SH-SY5Y (cell line): ENCODE measurements around the gene TUT7.

Experiments used
- GATA2 ChIP-seq: IDR thresholded peaks from 2 replicates; pipeline ENCODE4 v1.6.1; 2011; ENCODE audit warnings: mild to moderate bottlenecking, low read depth, low read length
- GATA3 ChIP-seq: IDR thresholded peaks from 2 replicates; pipeline ENCODE4 v1.6.1; 2011; ENCODE audit warnings: low read depth, mild to moderate bottlenecking, low read length, moderate library complexity

The TUT7 gene

DNA sequence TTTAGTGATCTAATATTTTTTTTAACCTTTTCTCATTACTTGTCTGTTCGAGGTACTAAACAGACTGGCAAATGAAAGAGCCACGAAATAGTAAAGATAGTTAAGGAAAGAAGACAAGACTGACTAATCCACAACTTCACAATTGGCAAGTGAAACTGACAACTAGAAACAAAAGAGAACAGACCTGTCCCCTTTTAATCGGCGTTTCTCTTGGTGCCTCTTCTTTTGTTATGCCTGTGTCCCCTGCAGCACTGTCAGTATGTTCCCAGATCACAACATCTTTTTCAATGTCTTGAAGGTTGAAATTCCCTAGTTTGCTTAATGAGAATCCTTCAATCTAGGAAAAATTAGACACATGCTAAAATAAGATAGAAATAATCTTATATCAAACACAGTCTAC, 26.1 kb downstream of the TUT7 start:
- TF ChIP-seq GATA2 (no peak), GATA3 (no peak)

DNA sequence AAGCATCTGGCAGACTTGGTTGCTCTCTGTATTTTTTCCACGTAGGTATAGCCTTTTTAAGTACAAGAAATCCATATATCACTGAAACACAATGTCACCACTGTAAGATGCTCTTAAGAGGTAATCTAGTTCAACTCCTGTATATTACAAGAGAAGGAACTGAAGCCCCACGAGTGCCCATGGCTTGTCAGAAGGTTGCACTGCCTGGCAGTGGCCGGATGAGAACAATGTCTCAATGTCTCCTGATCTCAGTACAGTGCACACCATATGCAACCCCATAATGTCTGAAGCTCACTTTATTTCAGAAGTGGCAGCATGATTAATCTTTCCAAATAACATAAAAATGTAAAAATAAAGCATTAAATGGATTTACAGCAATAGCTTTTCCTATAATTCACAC, 27.7 kb downstream of the TUT7 start:
- TF ChIP-seq GATA2 (no peak), GATA3 (no peak)

DNA sequence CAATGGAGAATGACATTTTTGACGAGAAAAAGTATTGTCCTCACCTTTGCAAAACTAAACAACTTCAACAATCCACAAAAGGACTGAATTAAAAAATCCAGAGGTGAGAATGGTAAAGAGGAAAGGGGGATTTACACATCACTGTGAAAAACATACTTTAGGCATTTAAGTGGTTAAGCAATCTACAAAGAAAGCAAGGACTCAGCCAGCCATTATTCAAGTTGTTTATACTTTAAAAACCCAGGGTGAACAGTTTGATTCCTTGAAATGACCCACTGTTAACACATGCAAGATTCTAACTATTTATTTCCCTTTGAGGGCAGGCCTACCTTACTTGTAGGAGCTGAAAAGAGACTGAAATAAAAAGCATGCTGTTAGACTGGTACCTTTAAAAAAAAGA, 29.3 kb downstream of the TUT7 start:
- TF ChIP-seq GATA3, result no peak
- no peak for TF ChIP-seq GATA2

DNA sequence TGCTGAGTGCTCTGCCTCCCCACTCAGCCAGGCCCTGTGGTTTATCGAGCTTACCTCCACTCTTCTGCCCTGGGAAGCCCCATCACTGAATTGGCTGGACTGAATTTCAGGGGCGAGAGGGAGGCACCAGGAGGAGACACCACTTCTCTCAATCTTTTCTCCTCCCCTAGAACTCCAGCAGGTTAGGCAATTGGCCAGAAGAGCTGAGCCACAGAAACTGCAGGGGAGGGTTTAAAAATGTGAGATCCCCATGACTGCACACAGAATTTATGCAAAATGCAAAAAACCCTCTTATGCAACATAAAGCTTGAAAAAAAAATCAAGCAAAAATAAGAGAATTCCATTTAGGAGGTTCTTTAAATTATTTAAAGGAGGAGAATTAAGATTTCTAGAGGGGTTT, 29.9 kb downstream of the TUT7 start:
- no peak for TF ChIP-seq GATA3
- TF ChIP-seq GATA2, result no peak

DNA sequence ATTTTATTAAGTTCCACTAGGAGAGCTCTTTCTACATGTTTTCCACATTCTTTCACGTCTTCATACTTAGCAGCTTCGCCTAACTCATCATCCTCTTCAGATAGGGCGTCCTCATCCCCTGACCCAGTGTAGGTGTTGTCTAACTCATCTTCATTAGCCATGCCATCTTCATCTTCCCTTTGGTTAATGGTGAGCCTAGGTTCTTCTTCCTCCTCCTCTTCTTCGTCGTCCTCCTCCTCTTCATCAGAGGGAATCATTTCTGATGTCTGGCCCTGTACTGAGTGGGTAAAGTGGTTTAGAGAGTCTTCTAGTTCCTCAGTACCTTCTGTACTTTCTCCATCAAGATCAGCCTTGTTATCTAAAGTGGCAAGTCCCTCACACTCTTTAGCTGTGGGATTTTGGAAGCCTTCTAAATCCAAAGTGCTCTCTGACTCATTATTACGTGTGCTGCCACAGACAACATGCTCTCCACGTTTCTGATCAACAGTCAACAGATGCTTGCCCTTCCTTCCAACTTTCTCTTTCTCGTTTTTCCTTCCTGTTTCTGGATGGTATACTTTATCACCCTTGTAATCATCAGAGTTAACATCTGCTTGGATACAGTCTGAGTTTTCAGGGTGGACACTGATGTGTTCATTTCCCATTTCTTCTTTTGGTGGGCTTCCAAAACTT, 31.1 kb downstream of the TUT7 start:
- no peak for TF ChIP-seq GATA3
- TF ChIP-seq GATA2, result no peak

DNA sequence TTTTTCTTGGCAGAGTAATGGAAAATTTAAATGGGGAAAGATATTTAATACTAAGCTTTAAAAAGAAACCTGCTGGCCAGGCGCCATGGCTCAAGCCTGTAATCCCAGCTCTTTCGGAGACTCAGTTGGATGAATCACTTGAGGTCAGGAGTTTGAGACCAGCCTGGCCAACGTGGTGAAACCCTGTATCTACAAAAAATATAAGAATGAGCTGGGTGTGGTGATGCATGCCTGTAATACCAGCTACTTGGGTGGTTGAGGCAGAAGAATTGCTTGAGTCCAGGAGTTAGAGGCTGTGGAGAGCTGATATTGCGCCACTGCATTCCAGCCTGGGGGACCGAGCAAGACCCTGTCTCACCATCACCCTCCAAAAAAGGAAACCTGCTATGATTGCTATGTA, 32.8 kb downstream of the TUT7 start:
- TF ChIP-seq GATA2 (no peak), GATA3 (no peak)

DNA sequence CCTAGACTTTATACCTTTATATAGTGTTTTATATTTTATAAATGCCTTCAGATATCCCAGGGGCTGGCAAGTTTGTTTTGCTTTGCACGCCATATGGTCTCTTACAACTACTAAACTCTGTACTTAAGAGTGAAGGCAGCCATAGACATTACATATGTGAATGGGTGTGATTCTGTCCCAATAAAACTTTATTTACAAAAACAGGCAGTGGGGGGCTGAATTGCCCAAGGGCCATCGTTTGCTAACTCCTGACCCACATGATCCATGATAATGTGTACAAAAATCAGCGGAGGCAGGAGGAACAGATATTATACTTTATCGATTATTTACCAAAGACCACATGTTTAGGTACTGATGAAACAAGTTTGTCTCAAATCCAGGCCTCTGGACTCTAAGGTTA, 36.0 kb downstream of the TUT7 start:
- TF ChIP-seq GATA3, result no peak

DNA sequence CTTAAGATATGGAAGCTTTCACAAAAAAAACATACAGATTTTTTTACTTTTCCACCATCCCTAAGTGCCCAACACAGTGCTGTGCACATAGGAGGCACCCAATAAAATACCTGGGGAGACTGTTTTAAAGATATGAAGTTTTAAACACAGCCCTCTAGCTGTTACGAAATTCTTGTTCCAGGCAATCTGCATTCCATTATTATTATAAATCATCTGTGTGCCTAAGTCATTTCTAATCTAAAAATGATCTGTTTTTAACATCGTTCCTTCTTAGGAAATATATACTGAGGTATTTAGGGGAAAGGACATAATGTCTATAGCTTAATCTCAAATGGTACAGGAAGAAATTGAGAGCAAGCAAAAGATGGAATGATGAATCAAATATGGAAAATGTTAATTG, 39.1 kb downstream of the TUT7 start:
- no peak for TF ChIP-seq GATA2
- TF ChIP-seq GATA3, result no peak

DNA sequence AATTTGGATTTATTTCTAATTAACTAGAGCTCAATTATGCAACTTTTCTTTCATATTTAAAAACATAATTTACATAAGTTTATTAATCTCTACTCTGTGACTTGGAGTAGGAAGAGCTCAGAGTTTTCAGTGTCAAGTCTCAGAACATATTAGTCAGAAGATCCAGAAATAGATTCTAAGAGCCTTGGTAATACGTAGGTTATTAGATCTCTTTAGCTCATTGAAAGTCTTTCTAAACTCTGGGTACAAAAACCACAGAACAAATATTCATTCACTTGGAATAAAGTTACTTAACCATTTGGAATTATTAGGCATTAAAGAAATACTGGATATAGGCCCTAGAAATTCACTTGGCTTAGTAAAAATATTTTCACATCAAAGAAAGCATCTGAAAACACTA, 45.5 kb downstream of the TUT7 start:
- TF ChIP-seq GATA3 (no peak), GATA2 (no peak)

DNA sequence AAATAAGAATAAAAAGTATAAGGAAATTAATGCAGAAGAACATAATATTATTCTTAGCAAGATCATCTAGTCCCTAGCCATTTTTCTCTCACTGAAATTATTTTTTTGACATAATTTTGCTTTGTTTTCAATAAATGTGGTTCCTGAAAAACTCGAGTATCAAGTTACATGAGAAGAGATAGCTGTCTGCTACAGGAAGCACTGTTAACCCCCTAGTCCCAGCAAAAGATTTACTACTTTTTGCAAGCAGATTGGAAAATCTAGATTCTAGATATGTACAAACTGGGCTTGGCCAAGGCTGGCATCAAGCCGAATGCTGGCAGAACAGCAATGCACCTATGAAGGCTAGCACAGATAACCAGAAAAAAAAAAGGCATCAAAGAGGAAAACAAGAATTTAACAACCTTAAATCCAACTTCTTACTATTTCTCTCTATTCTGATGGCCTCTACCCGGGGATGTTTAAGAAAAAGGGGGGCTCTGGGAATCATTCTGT, 49.9 kb downstream of the TUT7 start:
- no peak for TF ChIP-seq GATA2
- TF ChIP-seq GATA3, result no peak

DNA sequence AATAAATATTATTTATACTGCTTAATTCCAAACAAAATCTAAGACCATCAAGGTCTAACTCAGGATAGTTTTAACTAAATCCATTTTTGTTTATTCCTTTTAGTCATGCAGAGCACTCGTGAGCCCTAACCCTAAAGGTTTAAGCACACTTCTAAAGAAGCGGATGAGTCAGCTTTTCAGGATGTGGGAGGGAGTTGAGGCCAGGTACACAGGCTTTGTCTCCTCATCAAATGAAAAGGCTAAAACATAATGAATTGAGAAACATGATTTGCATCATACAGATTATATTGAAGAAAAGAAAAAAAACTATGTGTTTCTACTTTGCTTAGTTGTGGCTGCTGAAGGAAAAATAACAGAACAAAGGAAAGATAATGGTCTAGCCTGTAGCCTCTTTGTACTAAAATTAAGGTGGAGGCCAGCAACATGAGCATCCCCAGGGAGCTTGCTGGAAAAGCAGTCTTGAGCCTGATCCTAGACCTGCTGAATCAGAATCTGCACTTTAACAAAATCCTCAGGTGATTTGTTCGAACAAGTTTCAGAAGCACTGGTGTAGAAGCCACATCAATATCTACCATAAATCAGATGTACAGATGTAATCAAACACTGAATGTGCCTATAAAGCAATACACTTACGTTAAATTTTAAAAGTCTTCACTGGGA, 50.8 kb downstream of the TUT7 start:
- TF ChIP-seq GATA3, result no peak
- no peak for TF ChIP-seq GATA2

DNA sequence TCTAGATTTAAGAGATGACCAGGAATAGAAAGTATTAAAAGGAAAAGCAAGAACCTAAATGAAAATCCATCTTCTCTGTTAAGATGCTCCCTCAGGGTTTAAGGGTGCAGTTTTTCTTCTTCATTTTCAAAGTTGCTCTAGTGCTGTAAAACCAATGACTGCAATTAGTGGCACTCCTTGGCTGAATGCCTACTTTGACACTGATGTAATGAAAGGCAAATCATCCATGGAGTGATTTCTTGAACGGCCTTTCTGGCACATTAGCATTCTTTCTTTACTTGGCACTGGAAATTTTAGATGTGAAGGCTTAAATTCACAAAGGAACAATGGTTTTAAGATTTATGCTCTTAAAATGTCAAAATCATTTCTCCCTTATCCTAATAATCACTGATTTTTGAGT, 52.5 kb downstream of the TUT7 start:
- no peak for TF ChIP-seq GATA2
- TF ChIP-seq GATA3, result no peak

DNA sequence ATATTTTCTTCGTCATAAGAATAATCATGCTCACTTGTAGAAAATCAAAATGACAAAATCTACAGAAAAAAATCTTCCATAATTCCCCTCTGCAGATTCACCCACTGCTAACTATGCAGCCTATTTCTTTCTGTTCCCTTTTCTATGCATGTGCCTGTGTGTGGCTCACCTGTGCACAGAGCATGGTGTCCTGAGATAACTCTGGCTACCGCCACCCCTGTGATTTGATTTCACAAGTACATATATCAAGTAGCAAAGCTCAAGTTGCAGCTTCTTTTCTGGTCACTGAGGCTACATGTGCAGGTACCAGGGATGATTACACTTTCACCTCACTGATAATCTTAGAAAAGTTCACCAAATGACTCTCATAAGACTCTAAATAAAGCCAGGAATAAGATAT, 53.5 kb downstream of the TUT7 start:
- TF ChIP-seq GATA3 (no peak), GATA2 (no peak)

DNA sequence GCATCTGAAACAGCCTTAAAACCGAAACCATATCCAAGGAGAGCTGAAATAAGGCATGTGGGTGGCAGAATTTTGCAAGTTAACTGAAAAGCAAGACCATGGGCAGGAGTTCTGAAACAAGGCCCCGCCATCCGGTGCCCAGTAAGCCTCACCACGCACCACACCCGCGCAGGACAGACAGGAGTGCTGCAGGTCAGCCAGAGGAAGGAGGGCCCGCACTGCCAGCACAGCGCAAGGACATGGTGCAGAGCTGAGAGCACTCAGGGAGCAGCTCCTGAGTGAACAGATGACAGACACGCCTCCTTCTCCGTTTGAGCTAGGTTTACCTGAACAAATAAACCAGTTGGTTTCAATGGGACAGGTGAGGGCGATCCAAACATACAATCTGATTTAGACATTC, 55.3 kb downstream of the TUT7 start:
- TF ChIP-seq GATA2, result no peak
- no peak for TF ChIP-seq GATA3

DNA sequence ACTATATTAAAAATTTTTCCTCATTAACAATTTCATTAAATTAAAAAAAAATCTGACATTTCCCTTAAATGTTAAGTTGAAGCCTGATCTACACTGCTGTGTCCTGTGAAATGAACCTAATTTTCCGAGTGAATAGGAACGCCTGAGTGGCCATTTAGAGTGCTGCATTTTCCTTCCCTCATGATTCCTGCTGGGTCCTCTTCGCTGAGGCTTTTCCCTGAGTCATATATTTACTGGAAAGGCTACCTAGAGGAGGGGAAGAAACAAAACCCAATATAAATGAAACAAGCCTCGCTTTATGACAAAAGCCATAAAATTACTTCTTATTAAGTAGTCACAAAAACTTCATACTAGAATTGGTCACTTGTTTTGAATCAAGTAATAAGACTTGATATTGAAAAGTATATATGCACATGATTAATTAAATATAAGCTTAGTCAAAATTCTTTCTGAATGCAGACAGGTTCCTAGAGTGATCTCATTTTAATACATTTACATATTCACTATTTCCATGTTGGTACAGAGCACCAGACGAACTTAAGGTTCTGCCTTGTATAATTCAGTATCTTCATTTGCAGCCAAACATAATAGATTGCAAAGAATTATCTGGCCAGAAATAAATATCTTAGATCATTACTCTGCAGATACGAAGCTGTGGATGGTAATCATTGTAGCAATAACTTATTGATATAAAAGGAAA, 65.6 kb downstream of the TUT7 start:
- TF ChIP-seq GATA2, result no peak
- no peak for TF ChIP-seq GATA3

DNA sequence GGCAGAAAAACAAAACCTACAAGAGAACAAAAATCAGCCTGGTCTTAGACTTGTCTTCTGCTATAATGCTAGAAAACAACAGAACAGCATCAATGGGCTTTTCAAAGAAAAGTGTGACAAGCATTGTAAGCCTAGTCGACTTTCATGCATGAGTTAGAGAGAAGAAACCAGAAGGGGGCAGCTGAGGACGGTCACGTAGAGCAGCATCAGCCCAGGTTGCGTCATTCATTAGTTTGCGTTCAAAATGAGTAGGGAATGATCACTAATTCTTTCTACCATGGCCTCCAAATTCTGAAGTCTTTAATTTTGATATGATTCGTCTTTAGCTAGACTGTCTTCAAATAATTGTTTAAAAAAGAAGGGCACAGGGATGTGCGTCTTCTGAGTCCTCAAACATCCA, 67.2 kb downstream of the TUT7 start:
- no peak for TF ChIP-seq GATA2
- no peak for TF ChIP-seq GATA3

DNA sequence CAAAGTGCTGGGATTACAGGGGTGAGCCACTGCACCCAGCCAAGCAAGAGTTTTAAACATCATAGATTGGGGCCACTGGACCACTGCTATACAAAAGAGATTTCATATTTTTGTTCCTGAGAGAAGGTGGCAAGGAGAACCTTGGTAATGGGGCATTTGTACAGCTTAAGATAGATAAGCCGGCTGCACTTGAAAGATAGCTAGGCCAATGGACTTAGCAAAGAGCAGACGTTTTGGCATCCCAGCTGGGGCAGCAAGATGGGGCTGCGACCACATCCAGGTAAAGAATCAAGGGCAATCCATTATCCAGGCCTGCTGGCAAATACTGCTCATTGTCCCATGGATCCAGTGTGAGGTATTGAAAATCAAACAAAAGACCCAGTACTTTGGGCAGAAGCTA, 67.9 kb downstream of the TUT7 start:
- no peak for TF ChIP-seq GATA3
- TF ChIP-seq GATA2, result no peak
